Mesenchymal stem cell (in vitro differentiated cells and primary cell): ENCODE results near the gene SLC66A2.

Experiments
- DNase-seq: peaks from one replicate; pipeline ENCODE4 v3.0.0-alpha.2; 2013
- H2AFZ ChIP-seq: one replicate; pipeline ENCODE4 v1.6.1; 2013; ENCODE audit warnings: low read depth, mild to moderate bottlenecking, control low read depth, inconsistent platforms, low read length, moderate library complexity
- H2AK5ac ChIP-seq: 2 replicates; pipeline ENCODE4 v1.6.1; 2013; ENCODE audit warnings: low read length, moderate library complexity, mild to moderate bottlenecking, inconsistent platforms; ENCODE audit not compliant: severe bottlenecking
- H2BK120ac ChIP-seq: one replicate; pipeline ENCODE4 v1.6.1; 2013; ENCODE audit warnings: low read depth, mild to moderate bottlenecking, inconsistent platforms, low read length, moderate library complexity
- H2BK12ac ChIP-seq, 2 experiments: one replicate each; pipeline ENCODE4 v1.6.1; 2013; ENCODE audit warnings: inconsistent platforms in 2 of 2, low read length in 2 of 2, mild to moderate bottlenecking in 2 of 2, moderate library complexity in 2 of 2, control low read depth in 1 of 2
- H2BK15ac ChIP-seq: one replicate; pipeline ENCODE4 v1.6.1; 2013; ENCODE audit warnings: mild to moderate bottlenecking, low read depth, inconsistent platforms; ENCODE audit not compliant: poor library complexity, severe bottlenecking
- H2BK5ac ChIP-seq: 2 replicates; pipeline ENCODE4 v1.6.1; 2013; ENCODE audit warnings: low read depth, mild to moderate bottlenecking, low read length, control low read depth, inconsistent platforms; ENCODE audit not compliant: poor library complexity, severe bottlenecking
- H3K14ac ChIP-seq, 2 experiments: one replicate each; pipeline ENCODE4 v1.6.1; 2013; ENCODE audit warnings: inconsistent platforms in 2 of 2, low read length in 2 of 2, control low read depth in 1 of 2, mild to moderate bottlenecking in 1 of 2, moderate library complexity in 1 of 2
- H3K18ac ChIP-seq, 2 experiments: one replicate each; pipeline ENCODE4 v1.6.1; 2013; ENCODE audit warnings: inconsistent platforms in 2 of 2, low read length in 2 of 2, control low read depth in 1 of 2, low read depth in 1 of 2, mild to moderate bottlenecking in 1 of 2
- H3K23ac ChIP-seq, 2 experiments: one replicate each; pipeline ENCODE4 v1.6.1; 2013; ENCODE audit warnings: inconsistent platforms in 2 of 2, low read length in 2 of 2, mild to moderate bottlenecking in 2 of 2, moderate library complexity in 2 of 2, control low read depth in 1 of 2
- H3K27ac ChIP-seq: 2 replicates; pipeline ENCODE4 v1.5.1; 2013; ENCODE audit warnings: mild to moderate bottlenecking, moderate library complexity, low read length, control low read depth, inconsistent platforms; ENCODE audit not compliant: poor library complexity, severe bottlenecking
- H3K27me3 ChIP-seq, 2 experiments: 2 replicates each; pipeline versions ENCODE4 v1.6.1 to v1.7.0; 2013; ENCODE audit warnings: low read length in 2 of 2, mild to moderate bottlenecking in 2 of 2, moderate library complexity in 2 of 2, control low read depth in 1 of 2, inconsistent platforms in 1 of 2; ENCODE audit not compliant: control insufficient read depth in 1 of 2, insufficient read depth in 1 of 2
- H3K36me3 ChIP-seq, 2 experiments: 2 replicates each; pipeline versions ENCODE4 v1.6.1 to v1.7.0; 2013; ENCODE audit warnings: low read length in 2 of 2, control low read depth in 1 of 2, inconsistent platforms in 1 of 2, low read depth in 1 of 2, mild to moderate bottlenecking in 1 of 2; ENCODE audit not compliant: insufficient read depth in 2 of 2, control insufficient read depth in 1 of 2
- H3K4ac ChIP-seq, 2 experiments: one replicate each; pipeline ENCODE4 v1.6.1; 2013; ENCODE audit warnings: inconsistent platforms in 2 of 2, low read length in 2 of 2, mild to moderate bottlenecking in 2 of 2, moderate library complexity in 2 of 2, control low read depth in 1 of 2, low read depth in 1 of 2
- H3K4me1 ChIP-seq: 2 replicates; pipeline ENCODE4 v1.6.1; 2013; ENCODE audit warnings: low read depth, low read length, control low read depth; ENCODE audit not compliant: control insufficient read depth, insufficient read depth
- H3K4me2 ChIP-seq: 2 replicates; pipeline ENCODE4 v1.6.1; 2013; ENCODE audit warnings: low read length, mild to moderate bottlenecking, inconsistent platforms; ENCODE audit not compliant: poor library complexity, severe bottlenecking
- H3K4me3 ChIP-seq, 2 experiments: 2 replicates each; pipeline versions ENCODE4 v1.5.1 to v1.7.0; 2013; ENCODE audit warnings: low read length in 2 of 2, mild to moderate bottlenecking in 2 of 2, control low read depth in 1 of 2, low read depth in 1 of 2; ENCODE audit not compliant: insufficient read depth in 1 of 2
- H3K79me1 ChIP-seq: replicated peaks from 2 replicates; pipeline ENCODE4 v1.6.1; 2013; ENCODE audit warnings: mild to moderate bottlenecking, control low read depth, low read length, inconsistent platforms; ENCODE audit not compliant: poor library complexity, severe bottlenecking
- H3K9ac ChIP-seq: 2 replicates; pipeline ENCODE4 v1.7.0; 2013; ENCODE audit warnings: mild to moderate bottlenecking, low read length, moderate library complexity
- H3K9me3 ChIP-seq: 2 replicates; pipeline ENCODE4 v1.7.0; 2013; ENCODE audit warnings: mild to moderate bottlenecking, low read length; ENCODE audit not compliant: control insufficient read depth
- H4K8ac ChIP-seq: one replicate; pipeline ENCODE4 v1.6.1; 2013; ENCODE audit warnings: inconsistent platforms, mild to moderate bottlenecking, low read length, moderate library complexity
- H4K91ac ChIP-seq: one replicate; pipeline ENCODE4 v1.6.1; 2013; ENCODE audit warnings: mild to moderate bottlenecking, low read length, inconsistent platforms
- WGBS: methylation state at CpG from one replicate; pipeline ENCODE4 v1.1.7; 2013; ENCODE audit warnings: mixed read lengths; 5-methylcytosine and 5-hydroxymethylcytosine counted together

SLC66A2 gene

DNA sequence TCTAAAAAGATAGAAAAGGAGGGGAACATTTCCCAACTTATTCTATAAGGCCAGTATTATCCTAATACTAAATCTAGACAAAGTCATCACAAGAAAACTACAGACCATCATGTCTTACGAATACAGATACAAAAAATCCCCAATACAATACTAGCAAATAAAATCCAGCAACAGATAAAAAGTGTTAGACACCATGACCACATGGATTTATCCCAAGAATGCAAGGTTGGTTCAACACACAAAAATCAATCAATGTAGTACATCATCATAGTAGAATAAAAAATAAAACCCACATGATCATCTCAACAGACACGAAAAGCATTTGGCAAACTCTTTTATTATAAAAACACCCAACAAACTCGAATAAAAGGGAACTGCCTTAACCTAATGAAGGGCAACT is 18.5 kb downstream of the SLC66A2 start:
- no peak overlapping the region for H2BK15ac ChIP-seq
- H3K27ac ChIP-seq: no peak overlapping the region
- WGBS: 99% methylated on average over 2 of the region's 3 CpGs
- no peak overlapping the region for H4K8ac ChIP-seq
- no peaks in the 10 kb centered on the region for H3K27me3 ChIP-seq
- H4K91ac ChIP-seq: no peak overlapping the region
- H2BK5ac ChIP-seq: no peak overlapping the region
- H2AK5ac ChIP-seq: no peak overlapping the region
- H3K9ac ChIP-seq: no peak overlapping the region
- H3K79me1 ChIP-seq: peaks cover 51% of the 10 kb centered on the region
- H3K18ac ChIP-seq: no peak overlapping the region
- no peaks in the 10 kb centered on the region for H3K4me1 ChIP-seq
- no peak overlapping the region for H2BK12ac ChIP-seq
- no peak overlapping the region for H3K4me2 ChIP-seq
- H3K4ac ChIP-seq: no peak overlapping the region
- H3K4me3 ChIP-seq: no peak overlapping the region
- H3K14ac ChIP-seq: no peak overlapping the region
- no peak for DNase-seq
- no peak overlapping the region for H2AFZ ChIP-seq
- H3K23ac ChIP-seq: no peak overlapping the region
- H2BK120ac ChIP-seq: no peak overlapping the region
- peaks cover 69% of the 10 kb centered on the region for H3K9me3 ChIP-seq
- peaks cover 49 to 70% of the 10 kb centered on the region in 2 experiments for H3K36me3 ChIP-seq

DNA sequence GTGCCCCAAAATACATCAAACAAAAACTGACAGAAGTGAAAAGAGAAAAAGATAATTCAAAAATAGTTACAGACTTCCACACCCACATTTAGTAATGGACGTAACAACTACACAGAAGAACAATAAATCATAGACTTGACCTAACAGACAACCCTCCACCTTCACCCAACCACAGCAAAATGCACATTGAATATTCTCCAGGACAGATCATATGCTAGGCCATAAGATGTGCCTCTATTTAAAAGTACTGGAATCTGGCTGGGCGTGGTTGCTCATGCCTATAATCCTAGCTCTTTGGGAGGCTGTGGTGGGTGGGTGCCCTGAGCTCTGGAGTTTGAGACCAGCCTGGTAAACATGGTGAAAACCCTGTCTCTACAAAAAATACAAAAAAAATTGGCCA is 20.0 kb downstream of the SLC66A2 start:
- H3K27ac ChIP-seq: no peak overlapping the region
- 98% methylated on average over 2 of the region's 2 CpGs for WGBS
- DNase-seq: no peak

DNA sequence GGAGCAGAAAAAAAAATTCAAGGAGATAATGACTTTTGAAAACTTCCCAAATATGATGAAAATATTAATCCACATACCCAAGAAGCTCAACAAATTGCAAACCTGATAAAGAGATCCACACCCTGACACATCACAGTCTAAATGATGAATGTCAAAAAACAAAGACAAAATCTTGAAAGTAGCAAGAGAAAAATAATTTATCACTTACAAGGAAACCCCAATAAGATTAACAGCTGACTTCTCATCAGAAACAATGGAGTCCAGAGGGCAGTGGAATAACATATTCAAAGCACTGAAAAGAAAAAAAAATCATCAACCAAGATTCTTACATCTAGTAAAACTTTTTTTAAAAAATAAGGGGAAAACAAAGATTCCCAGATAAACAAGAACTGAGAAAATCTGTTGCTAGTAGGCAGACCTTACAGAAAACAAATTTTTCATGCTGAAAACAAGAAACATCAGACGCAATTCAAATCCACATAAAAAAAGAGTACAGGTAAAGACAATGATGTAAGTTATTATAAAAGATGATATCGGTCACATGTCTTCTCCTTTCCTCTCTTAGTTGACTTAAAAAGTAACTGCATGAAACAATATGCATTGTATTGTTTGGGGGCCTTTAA is 21.3 kb downstream of the SLC66A2 start:
- H3K4me3 ChIP-seq: no peak overlapping the region
- no peak overlapping the region for H3K4ac ChIP-seq
- H3K18ac ChIP-seq: no peak overlapping the region
- peaks cover 69% of the 10 kb centered on the region for H3K9me3 ChIP-seq
- H3K23ac ChIP-seq: no peak overlapping the region
- H2AFZ ChIP-seq: no peak overlapping the region
- WGBS: no CpG with 5 or more reads among the region's 2 CpGs
- no peak overlapping the region for H3K4me2 ChIP-seq
- no peak overlapping the region for H3K9ac ChIP-seq
- H3K36me3 ChIP-seq: peaks cover 44 to 56% of the 10 kb centered on the region in 2 experiments
- H3K27ac ChIP-seq: no peak overlapping the region
- H3K79me1 ChIP-seq: peaks cover 46% of the 10 kb centered on the region
- no peak overlapping the region for H3K14ac ChIP-seq
- H2BK12ac ChIP-seq: no peak overlapping the region
- no peak overlapping the region for H4K8ac ChIP-seq
- no peaks in the 10 kb centered on the region for H3K27me3 ChIP-seq
- no peaks in the 10 kb centered on the region for H3K4me1 ChIP-seq
- H4K91ac ChIP-seq: no peak overlapping the region
- H2BK5ac ChIP-seq: no peak overlapping the region
- no peak overlapping the region for H2BK15ac ChIP-seq
- no peak for DNase-seq
- H2AK5ac ChIP-seq: no peak overlapping the region
- H2BK120ac ChIP-seq: no peak overlapping the region

More for the DNA sequence above, 20.0 kb downstream of the SLC66A2 start:
- Histone ChIP-seq H3K4ac (no peak overlapping the region), H3K9me3 (peaks cover 75% of the 10 kb centered on the region), H3K9ac (no peak overlapping the region), H4K8ac (no peak overlapping the region), H2BK15ac (no peak overlapping the region), H3K36me3 (peaks cover 47 to 60% of the 10 kb centered on the region in 2 experiments), H3K27me3 (no peaks in the 10 kb centered on the region), H3K18ac (no peak overlapping the region), H3K79me1 (peaks cover 50% of the 10 kb centered on the region), H3K23ac (no peak overlapping the region), H2AFZ (no peak overlapping the region), H3K4me3 (peak overlapping the region in 1 of 2 experiments; percentile 19), H2BK12ac (no peak overlapping the region), H3K4me2 (no peak overlapping the region), H2BK120ac (no peak overlapping the region), H3K14ac (no peak overlapping the region), H4K91ac (no peak overlapping the region), H2AK5ac (no peak overlapping the region), H3K4me1 (no peaks in the 10 kb centered on the region), H2BK5ac (no peak overlapping the region)

DNA sequence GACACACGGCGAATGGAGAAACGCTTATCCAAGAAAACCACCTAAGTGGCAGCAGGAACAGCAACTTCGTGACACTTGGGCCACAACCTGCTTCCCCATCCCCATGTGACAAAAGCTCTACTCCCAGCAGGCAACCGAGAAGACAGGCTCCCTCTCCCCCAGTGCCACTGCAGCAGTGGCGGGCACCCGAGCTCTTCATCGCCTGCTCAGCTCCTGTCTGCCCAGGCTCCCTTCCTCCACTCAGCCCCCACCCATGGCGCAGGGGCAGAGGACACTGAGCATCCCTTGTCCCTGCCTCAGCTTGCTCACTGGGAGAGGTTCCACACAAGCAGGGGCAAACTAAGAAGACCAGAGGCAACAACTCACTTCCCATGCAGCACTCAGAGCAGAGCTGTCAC is 22.9 kb downstream of the SLC66A2 start:
- no peak for DNase-seq
- peaks cover 45 to 58% of the 10 kb centered on the region in 2 experiments for H3K36me3 ChIP-seq
- no peak overlapping the region for H3K27ac ChIP-seq
- H3K27me3 ChIP-seq: no peaks in the 10 kb centered on the region
- no peak overlapping the region for H3K4ac ChIP-seq
- H3K23ac ChIP-seq: no peak overlapping the region
- no peak overlapping the region for H4K8ac ChIP-seq
- H3K79me1 ChIP-seq: peaks cover 44% of the 10 kb centered on the region
- H2AFZ ChIP-seq: no peak overlapping the region
- H3K4me2 ChIP-seq: no peak overlapping the region
- H2AK5ac ChIP-seq: no peak overlapping the region
- no peak overlapping the region for H4K91ac ChIP-seq
- no peak overlapping the region for H3K18ac ChIP-seq
- WGBS: 94% methylated on average over 9 of the region's 9 CpGs
- H2BK5ac ChIP-seq: no peak overlapping the region
- no peak overlapping the region for H2BK15ac ChIP-seq
- no peak overlapping the region for H3K9ac ChIP-seq
- H2BK120ac ChIP-seq: no peak overlapping the region
- H2BK12ac ChIP-seq: no peak overlapping the region
- peaks cover 60% of the 10 kb centered on the region for H3K9me3 ChIP-seq
- no peaks in the 10 kb centered on the region for H3K4me1 ChIP-seq
- H3K4me3 ChIP-seq: peak overlapping the region in 1 of 2 experiments; percentile 30
- H3K14ac ChIP-seq: no peak overlapping the region
